GM19328 (cell line): ENCODE measurements around the gene TBC1D14.

Source experiments
- ATAC-seq: cut with Tn5 transposase; IDR thresholded peaks from one replicate; pipeline ENCODE4 v1.9.1; 2021; ENCODE audit warnings: mild to moderate bottlenecking, moderate library complexity; ENCODE audit not compliant: unreplicated experiment

TBC1D14 gene

DNA sequence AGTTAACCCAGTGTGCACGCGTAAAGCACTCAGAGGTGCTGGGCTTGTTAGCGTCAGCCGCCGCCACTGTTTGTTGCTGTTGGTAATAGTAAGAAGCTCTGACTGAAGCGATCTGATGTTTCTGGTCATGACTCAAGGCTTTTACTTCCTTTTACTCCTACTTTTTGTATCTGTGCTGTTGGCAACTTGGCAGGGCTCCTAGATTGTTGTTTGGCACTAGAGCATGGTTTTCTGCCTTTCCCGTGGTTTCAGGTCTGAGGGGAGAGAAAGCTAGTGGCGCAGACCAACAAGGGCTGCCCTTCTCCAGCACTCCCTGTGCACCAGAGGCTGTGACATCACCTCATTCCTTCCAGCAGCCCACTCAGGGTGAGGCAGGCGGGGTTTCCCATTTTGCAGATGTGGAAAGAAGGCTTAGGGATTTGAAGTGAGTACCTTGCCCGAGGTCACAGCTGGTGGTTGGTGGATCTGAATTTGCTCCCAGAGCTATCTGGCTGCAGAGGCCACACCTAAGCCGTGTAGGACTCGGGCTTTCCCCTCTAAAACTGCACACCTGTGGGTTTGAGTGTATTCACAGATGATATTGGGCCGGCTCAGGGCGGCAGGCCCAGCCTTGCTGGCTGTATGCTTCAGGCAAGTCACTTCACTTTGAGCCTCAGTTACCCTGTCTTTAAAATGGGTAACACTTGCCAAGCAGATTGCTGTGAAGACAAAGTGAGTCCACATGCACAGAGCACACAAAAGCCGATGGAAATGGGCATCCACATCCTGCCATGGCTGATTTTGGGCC is 82.3 kb downstream of the TBC1D14 start:
- ATAC-seq: no peak

DNA sequence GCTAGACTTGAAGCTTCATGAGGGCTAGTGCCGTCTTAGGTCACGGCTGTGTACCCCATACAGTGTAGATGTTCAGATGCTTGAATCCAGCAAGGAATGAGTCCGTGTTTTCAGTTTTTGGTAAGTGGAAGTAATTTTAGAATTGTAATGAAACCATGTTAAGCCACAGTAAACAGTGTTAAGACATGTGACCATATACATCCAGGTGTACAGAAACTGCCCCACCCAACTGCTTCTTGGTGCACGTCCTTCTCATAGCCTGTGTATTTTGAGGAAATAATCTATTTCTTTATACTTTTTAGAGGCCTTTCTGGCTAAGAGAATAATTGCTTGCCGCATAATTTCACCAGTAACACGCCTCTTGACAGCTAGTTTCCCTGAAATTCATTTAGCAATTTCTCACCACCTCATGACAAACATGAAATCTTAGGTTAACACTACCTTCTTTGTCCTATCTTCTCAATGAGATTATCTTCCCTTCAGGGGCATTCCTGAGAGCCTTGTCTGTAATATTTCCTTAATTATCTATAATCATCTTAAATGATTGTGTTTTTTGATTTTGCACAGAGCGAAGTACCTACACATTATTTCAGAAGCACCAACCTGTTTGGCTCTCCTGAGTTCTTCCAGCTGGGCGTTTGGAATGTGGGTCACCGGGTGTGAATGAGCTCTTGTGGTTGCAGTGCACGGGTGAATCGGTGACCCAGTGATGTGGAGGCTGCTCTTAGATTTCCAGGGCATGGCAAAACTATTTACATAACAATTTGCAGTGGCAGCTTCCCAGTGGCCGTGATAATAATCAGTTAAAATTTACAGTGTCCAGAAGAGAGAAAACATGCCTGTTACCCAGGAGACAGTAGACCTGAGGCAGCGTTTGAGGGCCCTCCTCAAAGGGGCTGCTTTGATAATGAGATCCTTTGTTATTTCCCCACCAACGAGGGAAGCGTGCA is 83.4 kb downstream of the TBC1D14 start:
- no peak for ATAC-seq

DNA sequence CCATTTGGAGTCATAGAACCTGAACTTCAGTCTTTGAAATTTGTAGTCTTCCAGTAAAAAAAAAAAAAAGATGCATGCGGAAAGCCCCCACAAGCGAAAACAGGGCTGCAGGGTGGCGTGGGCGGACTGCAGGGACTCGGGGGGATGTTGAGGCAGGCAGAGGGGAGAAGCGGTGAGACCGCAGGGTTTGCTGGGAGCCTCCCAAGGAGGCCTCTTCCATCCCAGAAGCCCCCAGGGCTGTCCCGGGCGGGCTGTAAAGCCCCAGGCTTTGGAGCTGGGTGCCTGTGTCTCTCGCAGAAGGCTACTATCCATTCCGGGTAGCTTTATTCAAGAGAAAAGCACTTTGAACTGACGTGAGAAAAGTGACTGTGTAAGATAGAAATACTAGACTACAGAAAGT is 86.9 kb downstream of the TBC1D14 start:
- no peak for ATAC-seq

- no peak for ATAC-seq
Observed at GRCh38 chr4:6999172-7000086, 89.8 kb downstream of the TBC1D14 start.

DNA sequence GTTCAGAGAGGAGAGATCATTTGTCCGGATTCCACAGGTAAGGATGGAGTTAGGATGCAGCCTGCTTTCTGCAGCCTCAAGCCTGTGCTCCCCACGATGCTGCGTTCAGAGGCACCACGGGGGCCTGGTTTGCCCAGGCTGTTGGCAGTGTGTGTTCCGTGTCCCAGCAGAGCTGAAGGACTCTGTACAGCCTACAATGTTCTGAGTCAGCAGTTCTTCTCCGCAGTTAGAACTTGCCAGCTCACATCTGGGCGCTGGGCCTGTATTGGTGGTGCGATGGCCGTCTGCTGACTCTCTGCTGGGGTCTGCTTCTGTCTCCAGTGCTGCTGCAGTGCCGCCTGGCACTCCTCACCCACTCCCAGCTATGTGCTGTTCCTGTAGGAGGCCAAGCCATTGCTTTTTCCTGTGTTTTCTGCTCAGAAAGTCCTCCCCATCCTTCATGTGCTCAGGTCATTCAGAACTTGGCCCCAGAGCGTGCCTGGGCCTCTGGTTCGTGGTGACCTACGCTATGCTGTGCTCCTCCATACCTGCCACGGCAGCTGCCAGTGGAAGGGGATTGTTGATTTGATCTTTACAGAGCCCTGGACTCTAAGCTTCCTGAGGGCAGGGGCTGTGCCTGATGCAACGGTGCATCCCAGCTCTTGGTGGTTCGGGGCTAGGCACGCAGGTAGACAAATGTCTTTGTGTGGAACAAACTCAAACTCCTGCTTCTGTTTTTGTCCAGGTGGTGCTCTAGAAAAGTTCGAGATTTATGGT is 91.0 kb downstream of the TBC1D14 start:
- ATAC-seq: no peak

DNA sequence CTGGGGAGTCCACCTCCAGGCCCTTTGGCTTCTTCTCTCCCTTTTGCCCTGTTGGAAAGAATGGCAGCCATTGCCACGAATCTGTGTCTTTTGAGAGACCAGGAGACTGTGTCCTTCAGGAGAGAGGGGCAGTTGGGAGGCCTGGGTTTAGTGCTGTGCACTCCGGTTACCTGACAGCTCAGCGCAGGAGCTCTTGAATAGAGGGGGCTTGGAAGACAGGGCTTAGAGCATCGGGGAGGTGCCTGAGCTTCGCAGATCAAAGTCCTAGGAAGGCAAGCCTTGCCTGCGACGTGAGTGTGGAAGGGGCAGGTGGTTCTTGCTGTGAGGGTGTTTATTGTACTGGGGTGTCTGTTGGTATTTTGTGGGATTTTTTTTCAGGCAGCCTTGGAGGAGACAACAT is 91.6 kb downstream of the TBC1D14 start:
- ATAC-seq: no peak

GRCh38 chr4:7002336-7002735 is 92.7 kb downstream of the TBC1D14 start:
- ATAC-seq: no peak

DNA sequence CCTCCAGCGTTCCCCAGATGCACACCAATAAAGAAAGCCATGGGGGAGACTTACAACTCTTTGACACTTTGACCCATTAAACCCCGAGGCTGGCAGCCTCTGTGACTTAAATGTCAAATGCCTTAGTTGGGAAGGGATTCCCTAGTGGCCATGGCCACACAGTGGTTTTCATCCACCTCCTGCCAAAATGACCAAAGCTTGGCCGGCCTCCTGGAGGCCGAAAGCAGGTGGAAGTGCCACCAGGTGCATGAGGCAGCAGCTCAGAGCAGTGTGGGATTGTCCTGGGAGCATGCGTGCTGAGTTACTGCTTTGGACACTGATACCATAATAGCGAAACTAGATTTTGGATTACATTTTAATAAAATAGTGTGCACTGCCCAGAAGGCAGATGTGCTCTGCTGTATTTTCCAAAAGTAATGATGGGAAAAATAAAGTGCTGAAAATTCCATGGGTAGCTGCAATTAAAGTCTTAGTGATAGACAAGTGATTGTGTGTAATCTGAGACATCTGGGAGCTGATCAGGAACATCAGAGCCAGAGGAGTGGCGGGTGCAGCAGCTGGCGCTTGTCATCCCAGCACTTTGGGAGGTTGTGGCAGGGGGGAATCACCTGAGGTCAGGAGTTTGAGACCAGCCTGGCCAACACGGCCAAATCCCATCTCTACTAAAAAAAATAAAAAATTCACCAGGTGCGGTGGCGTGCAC is 93.7 kb downstream of the TBC1D14 start:
- no peak for ATAC-seq

DNA sequence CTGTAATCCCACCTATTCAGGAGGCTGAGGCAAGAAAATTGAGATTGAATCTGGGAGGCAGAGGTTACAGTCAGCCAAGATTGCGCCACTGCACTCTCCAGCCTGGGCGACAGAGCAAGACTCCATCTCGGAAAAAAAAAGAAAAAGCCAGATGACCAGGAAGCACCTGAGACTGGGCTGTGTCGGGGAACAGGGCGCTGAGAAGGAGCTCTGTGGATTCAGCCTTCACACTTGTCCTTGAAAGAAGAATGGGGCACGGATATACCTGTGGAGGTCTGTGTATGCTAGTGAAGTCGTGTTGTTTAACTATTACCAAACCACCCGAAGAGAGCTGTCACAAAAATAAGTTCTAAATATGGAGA is 94.2 kb downstream of the TBC1D14 start:
- ATAC-seq: no peak

DNA sequence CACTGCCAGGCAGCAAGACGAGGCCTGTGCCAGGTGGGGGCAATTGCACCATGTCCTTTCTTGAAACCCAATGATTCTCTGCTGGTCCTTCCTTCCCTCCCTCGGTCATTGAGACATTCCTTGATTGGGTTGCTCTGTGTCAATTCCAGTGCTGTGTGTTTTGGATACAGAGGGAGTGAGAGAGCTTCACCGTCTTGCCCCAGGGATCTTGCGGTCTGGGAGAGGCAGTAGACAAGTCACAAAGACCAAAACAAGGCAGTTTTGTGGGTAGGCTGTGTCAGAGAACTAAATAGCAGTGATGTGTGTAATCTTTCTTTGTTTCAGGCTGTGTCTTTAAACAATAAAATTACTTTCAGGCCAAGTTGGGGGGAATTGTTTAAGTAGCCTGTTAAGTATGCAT is 94.7 kb downstream of the TBC1D14 start:
- no peak for ATAC-seq

GRCh38 chr4:7005571-7005970 is 95.9 kb downstream of the TBC1D14 start:
- no peak for ATAC-seq

DNA sequence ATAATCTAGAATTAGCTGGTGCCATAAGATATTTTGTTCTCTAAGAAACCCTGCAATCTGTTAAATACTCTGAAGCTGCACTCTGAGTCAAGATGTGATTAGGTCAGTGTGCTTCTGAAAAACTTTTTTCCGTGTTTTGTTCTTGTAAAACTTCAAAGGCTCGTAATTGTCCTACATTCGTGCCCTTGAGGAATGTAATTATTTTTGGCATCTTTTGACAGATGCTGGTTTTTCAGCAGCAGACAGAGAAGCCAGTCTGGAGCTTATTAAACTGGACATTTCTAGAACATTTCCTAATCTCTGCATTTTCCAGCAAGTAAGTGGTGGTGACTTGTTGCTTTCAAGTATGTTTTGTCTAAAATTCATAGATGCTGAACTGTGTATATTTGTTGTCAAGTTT is 96.8 kb downstream of the TBC1D14 start:
- ATAC-seq: no peak

- no peak for ATAC-seq
Observed at GRCh38 chr4:7007142-7007907, 97.7 kb downstream of the TBC1D14 start.

DNA sequence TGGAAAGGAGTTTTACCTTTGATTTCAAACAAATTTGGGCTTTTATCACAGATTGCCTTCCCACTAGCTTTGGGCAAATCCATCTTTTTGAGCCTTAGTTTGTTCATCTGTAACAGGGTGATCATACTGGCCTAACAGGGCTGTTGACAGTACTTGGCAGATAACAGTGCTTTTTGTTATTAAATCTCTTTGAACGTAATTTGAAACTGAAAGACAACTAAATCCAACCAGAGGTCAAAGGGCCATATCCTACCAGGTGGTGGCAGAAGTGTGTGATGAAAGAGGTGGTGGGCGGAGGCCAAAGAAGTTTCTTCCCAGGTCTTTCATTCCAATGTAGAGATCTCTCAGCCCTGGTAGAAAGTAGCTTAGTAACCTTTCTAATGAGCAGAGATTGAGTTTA is 98.3 kb downstream of the TBC1D14 start:
- ATAC-seq: no peak

DNA sequence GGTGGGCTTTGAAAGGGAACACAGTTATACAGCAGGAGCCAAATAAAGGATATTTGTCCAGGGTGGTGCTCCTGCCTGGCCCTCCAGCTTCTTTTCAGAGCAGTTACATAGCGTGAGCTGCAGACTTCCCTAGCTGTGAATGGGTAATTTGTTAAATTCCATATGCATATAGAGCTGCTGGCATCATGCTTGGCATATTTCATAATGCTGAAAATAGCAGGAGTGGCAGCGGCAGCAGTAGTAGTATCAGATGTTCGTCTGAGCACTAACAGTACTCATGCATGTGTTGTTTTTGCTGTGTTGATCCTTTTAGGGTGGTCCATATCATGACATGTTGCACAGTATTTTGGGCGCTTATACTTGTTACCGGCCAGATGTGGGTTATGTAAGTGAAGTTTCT is 99.9 kb downstream of the TBC1D14 start:
- ATAC-seq: no peak

DNA sequence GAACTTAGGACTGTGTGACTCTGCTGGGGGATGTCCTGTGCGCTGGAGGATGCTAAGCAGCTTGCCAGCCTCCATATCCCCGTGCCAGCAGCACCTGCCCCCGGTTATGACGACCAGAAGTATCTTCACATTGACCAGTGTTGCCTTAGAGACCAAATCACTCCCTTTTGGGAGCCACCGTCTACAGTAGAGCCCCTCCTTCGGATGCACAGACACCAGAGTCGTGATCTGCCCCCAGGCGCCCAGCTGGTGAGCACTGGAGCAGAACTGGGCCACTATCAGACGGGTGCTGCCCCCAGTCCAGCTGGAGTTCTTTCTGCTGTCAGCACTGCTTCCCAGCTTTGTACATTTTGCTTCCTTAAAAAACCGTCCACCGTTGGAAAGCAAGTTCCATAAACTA is 103.5 kb downstream of the TBC1D14 start:
- no peak for ATAC-seq

GRCh38 chr4:7014815-7015214 is 105.2 kb downstream of the TBC1D14 start:
- ATAC-seq: no peak

GRCh38 chr4:7015383-7016035 is 105.9 kb downstream of the TBC1D14 start:
- ATAC-seq: no peak
